ENCODE measurements around the gene TIE1. TPM values are rescaled to one million over a fixed set of nuclear protein-coding genes. Genes with fewer than 3 reads are reported as not detected.

Gene TIE1
- polyA plus RNA-seq, 4 donors: 0.45 to 27.3 (median 6.2) TPM

GRCh38 chr1:43258370-43258769 lies 42.4 kb upstream of the TIE1 start:
- no peak for FAIRE-seq
- Histone ChIP-seq H3K36me3 (ENCODE audit: control insufficient read depth in 3 of 3, insufficient read depth in 2 of 3, low read depth in 1 of 3, low read length in 3 of 3) (no peaks in the 10 kb centered on the region), H3K27ac (ENCODE audit: low read depth in 1 of 3, low read length in 2 of 3) (no peak overlapping the region), H3K9me3 (ENCODE audit: control insufficient read depth in 2 of 2, insufficient read depth in 1 of 2, low read depth in 1 of 2, low read length in 1 of 2) (peaks cover 0 to 12% of the 10 kb centered on the region in 2 donors), H3K4me3 (ENCODE audit: low read depth in 1 of 3, low read length in 3 of 3) (no peak overlapping the region), H3K27me3 (ENCODE audit: control insufficient read depth in 3 of 3, insufficient read depth in 3 of 3, low read length in 3 of 3) (peaks cover 0 to 2% (median 0%) of the 10 kb centered on the region in 3 donors), H3K4me1 (ENCODE audit: control insufficient read depth in 3 of 3, insufficient read depth in 2 of 3, low read depth in 1 of 3, low read length in 2 of 3) (peaks cover 0 to 3% (median 0%) of the 10 kb centered on the region in 3 donors)
- 63 to 95% (median 78%) methylated on average over 3 of the region's 3 CpGs for WGBS, 3 donors
- no peak for DNase-seq

GRCh38 chr1:43265431-43265830 lies 35.4 kb upstream of the TIE1 start:
- WGBS, 3 donors: 77 to 83% (median 77%) methylated on average over 4 of the region's 4 CpGs
- DNase-seq (no peak), FAIRE-seq (no peak)
- H3K36me3 ChIP-seq (ENCODE audit: control insufficient read depth in 3 of 3, insufficient read depth in 2 of 3, low read depth in 1 of 3, low read length in 3 of 3): no peaks in the 10 kb centered on the region
- no peaks in the 10 kb centered on the region for H3K27me3 ChIP-seq (ENCODE audit: control insufficient read depth in 3 of 3, insufficient read depth in 3 of 3, low read length in 3 of 3)
- peaks cover 4 to 16% (median 4%) of the 10 kb centered on the region in 3 donors for H3K4me1 ChIP-seq (ENCODE audit: control insufficient read depth in 3 of 3, insufficient read depth in 2 of 3, low read depth in 1 of 3, low read length in 2 of 3)
- no peak overlapping the region for H3K4me3 ChIP-seq (ENCODE audit: low read depth in 1 of 3, low read length in 3 of 3)
- peaks cover 0 to 3% of the 10 kb centered on the region in 2 donors for H3K9me3 ChIP-seq (ENCODE audit: control insufficient read depth in 2 of 2, insufficient read depth in 1 of 2, low read depth in 1 of 2, low read length in 1 of 2)
- H3K27ac ChIP-seq (ENCODE audit: low read depth in 1 of 3, low read length in 2 of 3): no peak overlapping the region

- DNase-seq (no peak), FAIRE-seq (no peak)
- H3K27ac ChIP-seq (ENCODE audit: low read depth in 1 of 3, low read length in 2 of 3): peak overlapping the region; percentile 25 to 84 (median 70)
- H3K36me3 ChIP-seq (ENCODE audit: control insufficient read depth in 3 of 3, insufficient read depth in 2 of 3, low read depth in 1 of 3, low read length in 3 of 3): no peaks in the 10 kb centered on the region
- WGBS, 3 donors: 93 to 100% (median 96%) methylated on average over 1 of the region's 1 CpG
- peaks cover 4 to 24% (median 4%) of the 10 kb centered on the region in 3 donors for H3K4me1 ChIP-seq (ENCODE audit: control insufficient read depth in 3 of 3, insufficient read depth in 2 of 3, low read depth in 1 of 3, low read length in 2 of 3)
- no peaks in the 10 kb centered on the region for H3K27me3 ChIP-seq (ENCODE audit: control insufficient read depth in 3 of 3, insufficient read depth in 3 of 3, low read length in 3 of 3)
- no peak overlapping the region for H3K4me3 ChIP-seq (ENCODE audit: low read depth in 1 of 3, low read length in 3 of 3)
- peaks cover 0 to 3% of the 10 kb centered on the region in 2 donors for H3K9me3 ChIP-seq (ENCODE audit: control insufficient read depth in 2 of 2, insufficient read depth in 1 of 2, low read depth in 1 of 2, low read length in 1 of 2)
Observed at GRCh38 chr1:43266881-43267280, 33.9 kb upstream of the TIE1 start.

GRCh38 chr1:43267291-43267805 lies 33.4 kb upstream of the TIE1 start:
- H3K27me3 ChIP-seq (ENCODE audit: control insufficient read depth in 3 of 3, insufficient read depth in 3 of 3, low read length in 3 of 3): no peaks in the 10 kb centered on the region
- DNase-seq: peak; percentile 89 to 92
- peaks cover 0 to 3% (median 0%) of the 10 kb centered on the region in 3 donors for H3K36me3 ChIP-seq (ENCODE audit: control insufficient read depth in 3 of 3, insufficient read depth in 2 of 3, low read depth in 1 of 3, low read length in 3 of 3)
- H3K9me3 ChIP-seq (ENCODE audit: control insufficient read depth in 2 of 2, insufficient read depth in 1 of 2, low read depth in 1 of 2, low read length in 1 of 2): peaks cover 0 to 3% of the 10 kb centered on the region in 2 donors
- peaks cover 4 to 24% (median 4%) of the 10 kb centered on the region in 3 donors for H3K4me1 ChIP-seq (ENCODE audit: control insufficient read depth in 3 of 3, insufficient read depth in 2 of 3, low read depth in 1 of 3, low read length in 2 of 3)
- no peak overlapping the region for H3K4me3 ChIP-seq (ENCODE audit: low read depth in 1 of 3, low read length in 3 of 3)
- H3K27ac ChIP-seq (ENCODE audit: low read depth in 1 of 3, low read length in 2 of 3): peak overlapping the region; percentile 25 to 84 (median 70)
- WGBS, 3 donors: 11 to 59% (median 53%) methylated on average over 9 of the region's 9 CpGs
- no peak for FAIRE-seq

- Histone ChIP-seq H3K27me3 (ENCODE audit: control insufficient read depth in 3 of 3, insufficient read depth in 3 of 3, low read length in 3 of 3) (no peaks in the 10 kb centered on the region), H3K36me3 (ENCODE audit: control insufficient read depth in 3 of 3, insufficient read depth in 2 of 3, low read depth in 1 of 3, low read length in 3 of 3) (peaks cover 0 to 9% (median 0%) of the 10 kb centered on the region in 3 donors), H3K4me3 (ENCODE audit: low read depth in 1 of 3, low read length in 3 of 3) (no peak overlapping the region), H3K4me1 (ENCODE audit: control insufficient read depth in 3 of 3, insufficient read depth in 2 of 3, low read depth in 1 of 3, low read length in 2 of 3) (peaks cover 4 to 24% (median 4%) of the 10 kb centered on the region in 3 donors), H3K9me3 (ENCODE audit: control insufficient read depth in 2 of 2, insufficient read depth in 1 of 2, low read depth in 1 of 2, low read length in 1 of 2) (peaks cover 0 to 3% of the 10 kb centered on the region in 2 donors), H3K27ac (ENCODE audit: low read depth in 1 of 3, low read length in 2 of 3) (peak overlapping the region; percentile 25 to 84 (median 70))
- no peak for DNase-seq
- FAIRE-seq: no peak
- WGBS, 3 donors: 68 to 82% (median 70%) methylated on average over 3 of the region's 3 CpGs
Observed at GRCh38 chr1:43267818-43268425, 32.9 kb upstream of the TIE1 start.

GRCh38 chr1:43269627-43270375 lies 31.0 kb upstream of the TIE1 start, which contains the start of gene TMEM125:
Gene TMEM125 (plus strand): TSS chr1:43269983. CDS start chr1:43272723, 2,740 bp downstream.
- Histone ChIP-seq H3K9me3 (ENCODE audit: control insufficient read depth in 2 of 2, insufficient read depth in 1 of 2, low read depth in 1 of 2, low read length in 1 of 2) (no peaks in the 10 kb centered on the region), H3K27ac (ENCODE audit: low read depth in 1 of 3, low read length in 2 of 3) (peak within 1 kb of the TSS; percentile 84 to 91 (median 87)), H3K27me3 (ENCODE audit: control insufficient read depth in 3 of 3, insufficient read depth in 3 of 3, low read length in 3 of 3) (no peaks in the 10 kb centered on the region), H3K36me3 (ENCODE audit: control insufficient read depth in 3 of 3, insufficient read depth in 2 of 3, low read depth in 1 of 3, low read length in 3 of 3) (peaks cover 0 to 17% (median 0%) of the 10 kb centered on the region in 3 donors), H3K4me3 (ENCODE audit: low read depth in 1 of 3, low read length in 3 of 3) (peak within 1 kb of the TSS in 2 of 3 donors; percentile 47 to 55), H3K4me1 (ENCODE audit: control insufficient read depth in 3 of 3, insufficient read depth in 2 of 3, low read depth in 1 of 3, low read length in 2 of 3) (peaks cover 4 to 38% (median 4%) of the 10 kb centered on the region in 3 donors)
- DNase-seq: peak in 1 of 2 donors; percentile 59
- no peak for FAIRE-seq
- WGBS, 3 donors: 64 to 81% (median 66%) methylated on average over 7 of the region's 7 CpGs

GRCh38 chr1:43270421-43271095 lies 30.2 kb upstream of the TIE1 start:
- FAIRE-seq (no peak), DNase-seq (peak; percentile 94 to 97)
- Histone ChIP-seq H3K9me3 (ENCODE audit: control insufficient read depth in 2 of 2, insufficient read depth in 1 of 2, low read depth in 1 of 2, low read length in 1 of 2) (no peaks in the 10 kb centered on the region), H3K36me3 (ENCODE audit: control insufficient read depth in 3 of 3, insufficient read depth in 2 of 3, low read depth in 1 of 3, low read length in 3 of 3) (peaks cover 0 to 17% (median 0%) of the 10 kb centered on the region in 3 donors), H3K27ac (ENCODE audit: low read depth in 1 of 3, low read length in 2 of 3) (peak overlapping the region; percentile 84 to 91 (median 87)), H3K4me1 (ENCODE audit: control insufficient read depth in 3 of 3, insufficient read depth in 2 of 3, low read depth in 1 of 3, low read length in 2 of 3) (peaks cover 4 to 41% (median 4%) of the 10 kb centered on the region in 3 donors), H3K27me3 (ENCODE audit: control insufficient read depth in 3 of 3, insufficient read depth in 3 of 3, low read length in 3 of 3) (no peaks in the 10 kb centered on the region), H3K4me3 (ENCODE audit: low read depth in 1 of 3, low read length in 3 of 3) (peak overlapping the region in 2 of 3 donors; percentile 47 to 55)
- WGBS, 3 donors: 2 to 7% (median 6%) methylated on average over 28 to 29 of the region's 29 CpGs

Data from small intestine (tissue), 7 donors.